Retinal pigment epithelial cell (primary cell): ENCODE data around the gene OSBPL9.

ENCODE experiments used
- DNase-seq: peaks from one replicate; pipeline ENCODE4 v3.0.0-alpha.2; 2010; ENCODE audit warnings: low read depth
- H3K4me3 ChIP-seq: 2 replicates; pipeline ENCODE4 v1.5.1; 2011; ENCODE audit warnings: mild to moderate bottlenecking, low read length, control low read depth, moderate library complexity
- TF ChIP-seq, protein P1 (sequence below): conservative IDR thresholded peaks from 2 replicates; pipeline ENCODE4 v1.5.1; 2011; ENCODE audit warnings: low read depth, low read length, control low read depth, inconsistent platforms

Gene OSBPL9

DNA sequence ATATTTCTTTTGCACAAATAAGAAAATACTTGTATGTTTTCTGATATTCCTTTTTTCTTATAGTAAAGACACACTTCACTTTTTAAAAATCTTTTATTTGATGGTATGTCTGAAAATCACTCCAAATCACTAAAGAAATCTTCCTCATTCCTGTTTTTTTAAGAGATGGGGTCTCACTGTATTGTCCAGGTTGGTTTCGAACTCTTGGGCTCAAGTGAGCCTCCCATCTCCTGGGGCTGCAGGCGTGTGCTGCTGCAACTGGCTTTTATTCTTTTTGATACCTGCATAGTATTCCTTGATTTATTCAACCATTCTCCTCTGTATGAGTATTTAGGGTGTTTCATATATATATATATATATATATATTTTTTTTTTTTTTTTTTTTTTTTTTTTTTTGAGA lies 88.1 kb downstream of the OSBPL9 start:
- no peak for DNase-seq
- TF ChIP-seq, protein P1, sequence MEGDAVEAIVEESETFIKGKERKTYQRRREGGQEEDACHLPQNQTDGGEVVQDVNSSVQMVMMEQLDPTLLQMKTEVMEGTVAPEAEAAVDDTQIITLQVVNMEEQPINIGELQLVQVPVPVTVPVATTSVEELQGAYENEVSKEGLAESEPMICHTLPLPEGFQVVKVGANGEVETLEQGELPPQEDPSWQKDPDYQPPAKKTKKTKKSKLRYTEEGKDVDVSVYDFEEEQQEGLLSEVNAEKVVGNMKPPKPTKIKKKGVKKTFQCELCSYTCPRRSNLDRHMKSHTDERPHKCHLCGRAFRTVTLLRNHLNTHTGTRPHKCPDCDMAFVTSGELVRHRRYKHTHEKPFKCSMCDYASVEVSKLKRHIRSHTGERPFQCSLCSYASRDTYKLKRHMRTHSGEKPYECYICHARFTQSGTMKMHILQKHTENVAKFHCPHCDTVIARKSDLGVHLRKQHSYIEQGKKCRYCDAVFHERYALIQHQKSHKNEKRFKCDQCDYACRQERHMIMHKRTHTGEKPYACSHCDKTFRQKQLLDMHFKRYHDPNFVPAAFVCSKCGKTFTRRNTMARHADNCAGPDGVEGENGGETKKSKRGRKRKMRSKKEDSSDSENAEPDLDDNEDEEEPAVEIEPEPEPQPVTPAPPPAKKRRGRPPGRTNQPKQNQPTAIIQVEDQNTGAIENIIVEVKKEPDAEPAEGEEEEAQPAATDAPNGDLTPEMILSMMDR, result no peak
- no peak overlapping the region for H3K4me3 ChIP-seq

DNA sequence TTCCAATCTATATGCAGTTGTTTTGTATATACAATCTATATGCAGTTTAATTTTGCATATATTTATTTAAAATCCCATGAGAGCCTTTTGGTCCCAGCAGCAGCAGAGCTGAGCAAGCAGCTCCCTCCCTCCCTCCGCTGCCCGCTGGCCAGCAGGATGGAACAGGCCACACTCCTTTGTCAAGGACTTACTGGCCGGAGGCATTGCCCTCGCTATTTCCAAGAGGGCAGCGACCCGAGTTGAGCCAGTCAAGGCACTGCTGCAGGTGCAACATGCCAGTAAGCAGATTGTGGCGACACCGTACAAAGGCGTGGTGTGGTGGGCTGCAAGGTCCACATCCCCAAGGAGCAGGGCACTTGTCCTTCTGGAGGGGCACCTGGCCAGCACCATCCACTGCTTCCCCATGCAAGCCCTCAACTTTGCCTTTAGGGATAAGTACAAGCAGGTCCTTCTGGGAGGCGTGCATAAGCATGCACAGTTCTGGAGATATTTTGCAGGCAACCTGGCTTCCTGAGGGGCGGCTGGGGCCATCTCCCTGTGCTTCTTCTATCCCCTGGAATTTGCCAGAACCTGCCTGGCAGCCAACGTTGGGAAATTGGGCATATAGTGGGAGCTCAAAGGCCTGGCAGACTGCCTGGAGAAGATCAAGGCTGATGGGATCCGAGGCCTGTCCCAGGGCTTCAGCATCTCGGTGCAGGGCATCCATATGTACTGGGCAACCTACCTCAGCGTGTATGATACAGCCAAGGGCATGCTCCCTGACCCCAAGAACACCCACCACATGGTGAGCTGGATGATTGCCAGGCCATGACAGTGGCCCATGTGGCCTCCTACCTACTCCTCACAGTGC lies 92.2 kb downstream of the OSBPL9 start:
- H3K4me3 ChIP-seq, result no peak overlapping the region
- TF ChIP-seq, protein P1, result no peak
- no peak for DNase-seq

DNA sequence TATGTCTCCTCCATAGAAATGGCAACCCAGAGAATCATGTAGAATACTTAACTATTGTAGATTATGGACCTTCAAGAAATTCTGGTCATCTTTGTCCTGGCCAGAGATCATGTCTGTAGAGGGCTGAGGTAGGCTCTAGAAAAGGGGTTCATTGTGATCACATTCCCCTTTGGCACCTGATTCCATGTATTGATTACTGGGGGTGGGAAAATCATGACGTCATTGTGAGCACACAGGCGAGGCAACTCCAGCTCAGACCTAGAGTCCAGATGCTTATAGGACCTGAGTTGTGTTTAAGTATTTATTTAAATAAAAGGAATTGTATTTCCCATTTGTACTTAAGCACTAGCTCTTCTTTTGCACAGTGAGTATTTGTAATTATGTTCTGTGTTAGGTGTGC lies 93.1 kb downstream of the OSBPL9 start:
- H3K4me3 ChIP-seq, result no peak overlapping the region
- TF ChIP-seq, protein P1, result no peak
- DNase-seq, result no peak

DNA sequence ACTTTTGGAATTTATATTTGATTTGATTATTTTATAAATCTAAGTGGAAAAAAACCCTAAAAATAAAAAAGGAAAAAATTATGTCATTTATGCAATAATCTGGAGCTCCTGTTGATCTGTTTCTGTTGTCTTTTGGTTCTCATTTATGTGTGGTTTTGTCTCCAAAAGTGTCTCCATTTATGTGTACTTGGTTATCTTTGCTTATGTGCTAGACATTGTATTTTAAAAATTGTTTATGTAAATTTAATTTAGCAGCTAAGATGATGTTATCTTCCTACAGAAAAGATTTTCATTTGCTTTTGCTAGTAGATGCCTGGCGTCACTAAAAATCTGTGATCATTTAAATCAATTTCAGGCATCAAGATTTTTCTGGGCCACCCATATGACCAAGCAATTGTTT lies 95.7 kb downstream of the OSBPL9 start:
- TF ChIP-seq, protein P1, result no peak
- H3K4me3 ChIP-seq, result no peak overlapping the region
- DNase-seq, result no peak

DNA sequence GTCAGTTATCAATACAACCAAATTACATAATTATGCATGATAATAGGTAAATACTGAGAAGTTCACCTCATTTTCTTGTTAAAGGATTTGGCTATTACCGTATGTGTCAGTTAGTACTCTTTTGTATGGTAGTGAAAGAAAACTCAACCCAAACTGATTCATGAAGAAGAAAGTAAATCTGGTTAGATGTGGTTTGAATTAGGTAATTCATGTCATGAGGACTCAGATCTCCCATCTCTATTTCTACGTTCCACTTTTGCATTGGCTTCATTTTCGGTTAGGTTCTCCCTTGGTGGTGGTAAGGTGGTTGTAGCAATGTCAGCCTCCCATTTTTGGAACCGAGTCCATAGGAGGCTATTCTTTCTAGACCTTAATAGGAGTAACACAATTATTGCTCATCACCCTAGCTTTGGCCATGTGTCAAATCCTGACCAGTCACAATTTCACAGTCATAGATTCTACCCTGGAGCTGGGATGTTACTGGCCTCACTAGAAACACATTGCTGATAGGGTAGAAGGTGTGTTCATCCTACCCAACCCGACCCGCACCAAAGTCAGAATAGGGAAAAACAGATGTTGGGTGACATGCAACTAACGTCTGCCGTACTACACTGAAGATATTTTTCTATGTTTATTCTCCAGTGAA lies 97.6 kb downstream of the OSBPL9 start:
- DNase-seq, result no peak
- TF ChIP-seq, protein P1, result no peak

DNA sequence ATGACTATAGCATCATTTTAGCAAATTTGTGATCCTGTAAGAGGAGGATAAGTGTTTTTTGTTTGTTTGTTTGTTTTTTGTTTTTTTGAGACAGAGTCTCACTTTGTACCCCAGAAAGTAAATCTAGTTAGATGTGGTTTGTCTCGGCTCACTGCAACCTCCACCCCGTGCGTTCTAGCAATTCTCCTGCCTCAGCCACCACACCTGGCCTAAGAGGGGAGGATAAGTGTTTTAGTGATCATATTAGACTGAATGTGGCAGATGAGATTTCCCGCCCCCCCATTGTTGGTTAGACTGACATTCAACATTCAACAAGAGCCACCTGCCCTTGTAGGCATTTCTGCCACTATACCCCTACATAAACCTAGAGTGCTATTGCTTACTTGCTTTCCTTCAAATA lies 98.5 kb downstream of the OSBPL9 start:
- no peak for DNase-seq

More for the DNA sequence above, 97.6 kb downstream of the OSBPL9 start:
- no peak overlapping the region for H3K4me3 ChIP-seq

More for the DNA sequence above, 98.5 kb downstream of the OSBPL9 start:
- H3K4me3 ChIP-seq, result no peak overlapping the region
- TF ChIP-seq, protein P1, result no peak
